HG03135 (cell line): ENCODE results near the gene FOS.
"Not testable (repeated sequence)": the region's sequence is repeated elsewhere in the genome, so short reads cannot be mapped to it uniquely, and the experiment has no call there.

Experiments
- ATAC-seq: cut with Tn5 transposase; IDR thresholded peaks from one replicate; pipeline ENCODE4 v1.9.1; 2021; ENCODE audit warnings: mild to moderate bottlenecking, moderate library complexity; ENCODE audit not compliant: unreplicated experiment

FOS gene

DNA sequence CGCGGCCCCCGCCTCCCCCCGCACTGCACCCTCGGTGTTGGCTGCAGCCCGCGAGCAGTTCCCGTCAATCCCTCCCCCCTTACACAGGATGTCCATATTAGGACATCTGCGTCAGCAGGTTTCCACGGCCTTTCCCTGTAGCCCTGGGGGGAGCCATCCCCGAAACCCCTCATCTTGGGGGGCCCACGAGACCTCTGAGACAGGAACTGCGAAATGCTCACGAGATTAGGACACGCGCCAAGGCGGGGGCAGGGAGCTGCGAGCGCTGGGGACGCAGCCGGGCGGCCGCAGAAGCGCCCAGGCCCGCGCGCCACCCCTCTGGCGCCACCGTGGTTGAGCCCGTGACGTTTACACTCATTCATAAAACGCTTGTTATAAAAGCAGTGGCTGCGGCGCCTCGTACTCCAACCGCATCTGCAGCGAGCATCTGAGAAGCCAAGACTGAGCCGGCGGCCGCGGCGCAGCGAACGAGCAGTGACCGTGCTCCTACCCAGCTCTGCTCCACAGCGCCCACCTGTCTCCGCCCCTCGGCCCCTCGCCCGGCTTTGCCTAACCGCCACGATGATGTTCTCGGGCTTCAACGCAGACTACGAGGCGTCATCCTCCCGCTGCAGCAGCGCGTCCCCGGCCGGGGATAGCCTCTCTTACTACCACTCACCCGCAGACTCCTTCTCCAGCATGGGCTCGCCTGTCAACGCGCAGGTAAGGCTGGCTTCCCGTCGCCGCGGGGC, at the start of gene FOS:
TSS of gene FOS (plus strand) at position 407 of the 731 bp plus-strand sequence. CDS start at position 562, 155 bp downstream.
- peak; percentile 78 for ATAC-seq

DNA sequence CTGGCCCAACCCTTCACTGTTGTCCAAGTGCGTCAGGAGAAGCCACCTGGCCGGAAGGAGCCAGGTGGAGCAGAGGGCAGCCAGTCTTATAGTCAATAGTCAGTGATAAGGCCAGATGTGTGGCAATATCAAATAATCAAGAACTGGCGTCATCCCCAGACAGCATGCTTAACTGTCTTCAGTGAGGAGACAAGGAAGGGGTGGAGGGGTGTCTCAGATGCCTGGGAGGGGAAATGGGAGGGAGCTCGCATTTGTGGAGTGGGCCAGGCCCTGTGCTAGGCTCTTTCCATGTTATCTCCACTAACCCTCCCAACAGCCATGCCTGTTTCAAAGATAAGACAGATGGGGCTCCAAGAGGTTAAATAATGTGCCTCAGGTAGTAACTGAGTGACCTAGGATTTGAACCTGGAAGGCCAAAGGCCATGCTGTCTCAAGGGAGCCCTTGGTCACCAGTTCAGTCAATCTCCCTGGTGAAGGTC, 48.9 kb upstream of the FOS start:
- peak; percentile 10 for ATAC-seq

DNA sequence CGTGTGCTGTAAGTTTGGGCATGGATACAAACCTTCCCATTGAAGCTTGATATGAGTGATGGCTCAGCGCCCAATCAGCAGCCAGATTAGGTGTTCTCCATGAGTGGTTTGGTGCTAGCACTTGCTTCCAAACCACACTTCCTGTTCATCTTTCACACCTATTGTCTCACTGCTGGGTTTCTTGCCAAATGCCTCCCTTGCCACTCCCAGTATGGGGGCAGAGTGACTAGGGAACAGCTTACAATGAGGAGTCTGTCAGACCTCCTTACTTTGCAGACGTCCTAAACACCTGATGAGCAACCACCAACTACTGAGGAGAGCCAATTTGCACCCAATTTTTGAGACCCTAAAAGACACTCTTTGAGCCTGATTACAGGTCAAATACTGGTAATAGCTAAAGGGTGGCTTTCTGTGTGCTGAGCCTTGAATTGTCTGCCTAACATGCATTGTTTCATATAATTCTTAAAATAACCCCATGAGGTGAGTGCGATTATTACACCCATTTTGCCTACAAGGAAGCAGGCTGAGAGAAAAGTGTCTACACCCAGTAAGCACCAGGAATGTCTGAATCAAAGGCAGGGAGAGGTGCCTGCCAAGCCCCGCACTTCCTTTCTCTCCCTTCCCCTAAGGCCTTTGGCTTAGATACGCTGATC, 48.4 kb upstream of the FOS start:
- peak; percentile 43 for ATAC-seq

DNA sequence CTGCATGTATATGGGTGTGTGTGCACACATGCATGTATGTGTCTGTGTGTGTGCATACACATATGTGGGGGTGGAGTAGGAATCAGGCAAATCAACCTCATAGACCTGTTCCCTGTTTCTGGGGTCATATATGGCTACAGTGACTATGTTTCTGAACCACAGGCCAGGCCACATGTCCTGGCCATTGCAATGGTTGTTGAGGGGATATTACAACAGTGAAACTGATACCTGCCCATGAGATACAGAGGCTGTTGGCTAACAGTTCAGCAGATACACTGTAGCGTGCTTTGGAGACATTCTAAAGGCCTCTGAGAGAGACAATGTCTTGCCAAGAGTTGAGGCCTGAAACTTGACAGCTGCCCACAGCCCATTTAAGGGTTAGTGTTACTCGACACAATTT, 47.3 kb upstream of the FOS start:
- peak; percentile 78 for ATAC-seq

DNA sequence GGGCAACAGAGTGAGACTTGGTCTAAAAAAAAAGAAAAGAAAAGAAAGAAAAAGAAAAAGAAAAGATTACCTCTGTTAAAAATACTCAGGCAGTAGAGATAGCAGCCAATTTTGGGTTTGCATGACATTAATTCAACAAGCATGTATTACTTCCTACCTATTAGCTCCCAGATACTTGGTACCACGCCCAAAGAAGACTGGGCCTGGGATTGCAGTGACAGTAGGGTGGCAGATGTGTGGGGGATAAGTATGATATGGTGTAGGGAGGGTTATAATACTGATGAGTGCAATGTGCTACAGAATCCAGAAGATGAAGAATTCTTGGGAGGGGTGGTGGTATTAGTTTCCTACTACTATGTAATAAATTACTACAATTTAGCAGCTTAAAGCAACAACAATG, 46.4 kb upstream of the FOS start:
- ATAC-seq, result no peak

DNA sequence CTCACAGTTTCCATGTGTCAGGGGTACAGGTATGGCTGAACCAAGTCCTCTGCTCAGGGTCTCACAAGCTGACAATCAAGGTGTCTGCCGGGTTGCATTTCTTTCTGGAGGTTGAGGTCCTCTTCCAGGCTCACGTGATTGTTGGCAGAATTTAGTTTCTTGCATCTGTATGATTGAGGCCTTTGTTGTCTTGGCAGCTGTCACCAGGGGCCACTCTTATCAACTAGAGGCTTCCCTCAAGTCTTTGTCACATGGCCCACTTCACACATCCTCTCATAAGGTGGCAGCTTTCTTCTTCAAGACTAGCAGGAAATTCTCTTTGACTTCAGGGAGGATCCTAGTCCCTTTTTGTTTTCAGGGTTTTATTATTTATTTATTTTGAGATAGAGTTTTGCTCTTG, 46.0 kb upstream of the FOS start:
- no peak for ATAC-seq

DNA sequence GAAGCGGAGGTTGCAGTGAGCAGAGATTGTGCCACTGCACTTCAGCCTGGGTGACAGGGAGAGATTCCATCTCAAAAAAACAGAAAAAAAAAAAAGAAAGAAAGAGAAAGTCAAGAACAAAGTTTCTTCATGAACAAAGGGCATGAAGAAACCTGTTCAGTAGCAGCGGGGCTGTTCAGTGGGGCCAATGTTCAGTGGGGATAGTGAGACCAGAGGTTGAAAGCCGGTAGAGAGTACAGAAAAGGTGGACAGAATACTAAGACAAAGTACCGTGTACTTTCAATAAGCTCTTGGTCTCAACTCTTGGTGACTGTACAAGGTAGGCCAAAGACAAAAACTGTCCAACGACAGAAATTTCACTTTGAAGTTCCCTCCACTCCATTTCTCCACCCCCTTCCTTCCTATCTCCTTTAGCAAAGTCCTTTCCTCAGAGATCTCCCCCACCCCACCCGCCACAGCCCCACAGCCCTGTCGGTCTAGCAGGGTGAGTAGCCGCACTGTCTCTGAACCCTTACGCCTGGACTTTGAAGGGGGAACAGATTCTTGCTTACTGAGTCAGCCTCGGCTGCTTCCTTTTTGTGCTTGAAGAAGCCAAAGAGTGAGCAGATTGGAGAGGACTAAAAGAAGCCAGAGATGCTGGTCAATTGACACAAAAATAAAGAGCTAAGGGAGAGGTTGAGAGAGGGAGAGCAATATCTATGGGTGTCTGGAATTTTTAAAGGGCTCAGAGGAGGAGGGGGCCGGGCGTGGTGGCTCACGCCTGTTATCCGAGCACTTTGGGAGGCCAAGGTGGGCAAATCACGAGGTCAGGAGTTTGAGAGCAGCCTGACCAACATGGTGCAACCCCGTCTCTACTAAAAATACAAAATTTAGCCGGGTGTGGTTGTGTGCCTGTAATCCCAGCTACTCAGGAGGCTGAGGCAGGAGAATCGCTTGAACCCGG, 44.2 kb upstream of the FOS start:
- no peak for ATAC-seq

DNA sequence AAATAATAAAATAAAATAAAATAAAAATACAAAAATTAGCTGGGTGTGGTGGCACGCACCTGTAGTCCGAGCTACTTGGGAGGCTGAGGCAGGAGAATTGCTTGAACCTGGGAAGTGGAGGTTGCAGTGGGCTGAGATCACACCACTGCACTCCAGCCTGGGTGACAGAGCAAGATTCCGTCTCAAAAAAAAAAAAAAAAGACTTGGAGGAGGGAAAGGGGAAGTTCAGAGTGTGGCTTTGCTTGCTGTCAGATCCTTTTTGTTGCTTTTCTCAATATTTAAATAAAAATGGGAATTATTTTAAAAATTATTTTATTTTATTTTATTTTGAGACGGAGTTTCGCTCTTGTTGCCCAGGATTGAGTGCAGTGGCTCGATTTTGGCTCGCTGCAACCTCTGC, 43.4 kb upstream of the FOS start:
- ATAC-seq, result not testable (repeated sequence)

DNA sequence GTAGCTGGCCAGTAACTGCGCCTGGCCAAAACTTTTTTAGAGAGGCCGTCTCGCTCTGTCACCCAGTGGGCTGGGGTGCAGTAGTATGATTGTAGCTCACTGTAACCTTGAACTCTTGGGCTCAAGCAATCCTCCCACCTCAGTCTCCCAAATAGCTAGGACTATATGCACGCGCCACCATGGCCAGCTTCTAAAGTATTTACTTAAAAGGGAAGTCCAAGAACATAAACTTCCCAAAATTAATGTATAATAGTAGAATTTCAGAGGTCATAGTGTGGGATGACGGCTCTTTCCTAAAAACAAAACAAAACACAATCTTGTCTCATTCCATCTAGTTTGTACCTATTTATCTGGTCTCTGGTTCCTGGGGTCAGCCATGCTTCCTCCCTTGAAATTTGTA, 42.2 kb upstream of the FOS start:
- no peak for ATAC-seq

DNA sequence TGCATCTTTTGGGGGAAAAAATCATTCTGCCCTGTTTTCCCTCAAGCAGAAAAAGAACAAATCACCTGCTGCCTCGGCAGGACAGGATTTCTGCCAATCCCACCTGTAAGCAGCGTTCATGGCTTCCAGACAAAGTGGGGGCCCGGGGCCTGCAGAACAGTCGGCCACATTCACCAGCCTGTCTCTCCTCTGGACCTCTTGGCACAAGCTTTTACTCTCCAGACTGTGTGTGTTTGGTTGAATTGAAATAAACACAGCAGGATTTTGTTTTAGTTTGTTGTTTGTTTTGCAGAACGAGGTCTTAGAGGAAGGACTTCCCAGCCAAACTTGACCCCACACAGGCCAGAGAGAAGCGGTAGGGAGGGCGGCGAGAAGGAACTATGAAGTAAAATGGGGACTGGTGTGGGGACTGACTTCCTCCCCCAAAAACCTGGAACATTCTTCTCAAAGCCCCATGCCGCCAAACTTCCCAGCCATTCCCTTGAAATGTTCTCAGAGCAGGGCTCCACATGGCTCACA, 41.7 kb upstream of the FOS start:
- ATAC-seq, result no peak

DNA sequence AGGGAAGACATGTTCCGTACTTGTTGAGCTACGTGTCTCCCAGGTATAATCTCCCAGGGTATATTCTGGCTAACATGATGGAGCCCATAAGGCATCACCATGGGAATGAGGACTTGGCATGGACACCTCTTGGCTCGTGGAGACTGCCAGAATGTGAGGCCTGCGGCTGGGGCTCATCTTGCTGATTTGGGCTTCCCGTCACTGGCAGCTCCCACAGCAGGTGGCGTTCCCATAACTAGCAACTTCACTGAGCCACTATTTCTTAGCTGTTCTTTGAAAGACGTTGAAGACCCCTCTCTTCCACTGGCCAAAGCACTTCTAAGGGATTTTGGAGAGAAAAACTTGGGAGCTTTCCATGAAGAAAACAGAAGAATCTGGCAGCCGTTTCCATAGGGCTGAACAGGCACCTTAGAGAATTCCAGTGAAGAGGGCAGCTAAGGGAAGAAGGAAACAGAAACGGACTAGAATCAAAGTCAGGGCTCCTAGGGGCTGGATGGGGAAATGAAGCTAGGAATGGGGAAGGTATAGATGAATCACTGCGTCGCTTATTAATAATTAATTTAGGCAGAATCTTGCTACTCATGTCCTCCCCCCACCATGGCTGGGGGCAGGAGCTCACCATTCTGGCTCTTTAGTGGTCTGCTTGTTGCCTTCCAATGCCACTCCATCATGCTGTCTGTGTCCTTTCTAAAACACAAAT, 39.7 kb upstream of the FOS start:
- no peak for ATAC-seq

DNA sequence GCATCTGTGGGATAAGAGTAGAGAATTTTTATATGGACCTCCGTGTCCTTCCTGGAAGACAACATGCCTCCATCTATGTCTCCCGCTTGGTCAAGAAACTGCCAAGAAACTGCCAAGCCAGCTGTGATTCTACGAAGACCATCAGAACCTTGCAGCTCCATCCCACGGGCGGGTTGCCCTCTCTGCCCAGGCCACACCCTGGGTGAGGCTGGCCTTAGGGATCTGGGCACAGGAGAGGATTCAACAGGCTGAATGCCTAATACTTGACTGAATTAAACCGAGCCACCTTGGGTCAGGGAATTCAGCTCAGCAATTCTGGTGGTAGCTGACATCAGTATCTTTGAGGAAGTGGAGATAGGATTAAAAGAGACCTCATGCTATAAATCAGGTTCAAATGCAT, 37.8 kb upstream of the FOS start:
- no peak for ATAC-seq

DNA sequence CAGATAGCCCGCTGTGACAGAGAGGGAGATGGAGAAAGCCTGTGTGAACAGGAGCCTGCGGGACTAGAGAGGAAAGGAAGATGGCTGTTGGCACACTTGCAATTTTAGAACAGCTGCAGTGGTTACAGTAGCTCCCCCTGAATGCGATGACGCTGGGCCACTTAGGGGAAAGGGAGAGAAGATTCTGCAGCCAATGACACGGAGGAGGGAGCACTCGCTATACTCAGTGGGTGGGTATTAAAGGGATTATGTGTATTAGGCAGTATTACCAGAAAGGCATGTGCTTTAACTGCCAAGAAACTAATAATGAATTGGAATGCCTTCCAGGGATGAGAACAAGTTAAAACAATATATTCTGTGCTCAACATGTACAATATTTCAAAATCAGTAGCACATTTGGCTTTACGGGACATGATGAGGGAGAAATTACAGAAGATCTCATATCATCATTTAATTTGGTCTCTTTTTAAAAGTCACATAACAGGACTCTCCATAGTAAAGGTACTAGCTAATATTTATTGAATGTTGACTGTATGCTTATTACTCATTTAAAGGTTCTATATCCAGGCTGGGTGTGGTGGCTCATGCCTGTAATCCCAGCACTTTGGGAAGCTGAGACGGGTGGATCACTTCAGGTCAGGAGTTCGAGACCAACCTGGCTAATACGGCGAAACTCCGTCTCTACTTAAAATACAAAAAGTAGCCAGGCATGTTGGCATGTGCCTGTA, 35.9 kb upstream of the FOS start:
- ATAC-seq, result no peak

DNA sequence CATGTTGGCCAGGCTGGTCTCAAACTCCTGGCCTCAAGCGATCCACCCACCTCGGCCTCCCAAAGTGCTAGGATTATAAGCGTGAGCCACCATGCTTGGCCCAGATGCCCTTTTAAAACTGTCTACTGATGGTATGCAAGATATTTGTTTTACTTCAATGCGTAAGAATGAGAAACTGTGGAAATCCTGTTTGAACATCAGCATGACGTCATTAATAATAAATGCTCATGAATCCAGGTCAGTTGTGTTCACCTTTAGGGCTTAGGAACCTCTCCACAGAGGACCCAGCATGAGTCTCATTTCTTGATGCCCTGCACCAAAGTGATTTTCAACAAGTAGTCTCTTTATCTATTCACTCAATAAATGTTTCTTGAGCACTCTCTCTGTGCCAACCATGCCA, 34.5 kb upstream of the FOS start:
- no peak for ATAC-seq

DNA sequence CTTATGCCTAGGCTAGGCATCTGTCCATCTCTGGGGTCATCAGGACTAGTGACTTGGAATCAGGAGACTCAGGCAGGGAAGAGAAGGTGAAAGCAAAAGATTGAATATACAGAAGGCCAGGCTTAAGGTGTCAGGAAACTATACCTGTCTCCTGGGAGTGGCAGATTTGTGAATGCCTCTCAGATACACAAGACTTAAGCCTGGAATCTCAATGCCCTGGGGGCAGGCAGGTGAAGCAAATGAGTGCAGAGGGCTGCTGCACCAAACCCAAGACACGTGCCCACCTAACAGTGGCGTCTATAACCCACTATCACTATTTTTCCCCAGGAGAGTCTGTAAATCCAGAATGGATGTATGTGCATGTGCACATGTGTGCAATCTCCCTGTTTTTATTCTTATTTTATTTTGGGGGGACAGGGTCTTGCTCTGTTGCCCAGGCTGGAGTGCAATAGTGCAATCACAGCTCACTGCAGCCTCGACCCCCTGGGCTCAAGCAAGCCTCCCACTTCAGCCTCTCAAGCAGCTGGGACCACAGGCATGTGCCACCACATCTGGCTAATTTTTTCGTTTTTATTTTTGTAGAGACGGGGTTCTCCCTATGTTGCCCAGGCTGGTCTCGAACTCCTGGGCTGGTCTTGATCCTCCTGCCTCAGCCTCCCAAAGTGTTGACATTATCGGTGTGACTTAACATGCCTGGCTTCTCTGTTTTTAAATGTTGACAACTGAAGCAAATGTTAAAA, 31.9 kb upstream of the FOS start:
- no peak for ATAC-seq

DNA sequence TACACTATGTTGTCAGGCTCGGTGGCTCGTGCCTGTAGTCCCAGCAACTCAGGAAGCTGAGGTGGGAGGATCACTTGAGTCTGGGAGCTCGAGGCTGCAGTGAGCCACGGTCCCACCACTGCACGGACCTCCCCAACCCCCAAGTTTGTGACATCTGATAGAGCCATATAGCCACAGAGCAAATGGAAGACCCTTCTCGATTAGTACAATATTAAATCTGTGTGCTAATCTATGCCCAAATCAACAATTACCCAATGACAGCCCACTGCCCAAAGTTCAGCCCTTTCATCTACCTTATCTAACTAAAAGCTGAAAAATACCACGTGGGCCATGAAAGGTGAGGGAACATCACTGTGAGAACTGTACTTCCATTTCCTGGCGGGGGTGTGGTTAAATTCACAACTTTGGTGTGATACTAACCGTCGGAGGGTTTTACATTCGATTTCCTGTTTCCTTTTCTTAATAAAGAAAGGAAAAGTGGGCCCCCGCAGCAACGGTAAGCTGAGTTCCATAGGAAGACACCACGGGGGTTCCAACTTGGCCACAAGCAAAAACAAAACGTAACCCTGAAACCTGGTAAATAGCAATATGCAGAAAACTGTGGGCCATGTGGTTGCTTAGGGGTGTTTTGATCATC, 31.2 kb upstream of the FOS start:
- no peak for ATAC-seq

DNA sequence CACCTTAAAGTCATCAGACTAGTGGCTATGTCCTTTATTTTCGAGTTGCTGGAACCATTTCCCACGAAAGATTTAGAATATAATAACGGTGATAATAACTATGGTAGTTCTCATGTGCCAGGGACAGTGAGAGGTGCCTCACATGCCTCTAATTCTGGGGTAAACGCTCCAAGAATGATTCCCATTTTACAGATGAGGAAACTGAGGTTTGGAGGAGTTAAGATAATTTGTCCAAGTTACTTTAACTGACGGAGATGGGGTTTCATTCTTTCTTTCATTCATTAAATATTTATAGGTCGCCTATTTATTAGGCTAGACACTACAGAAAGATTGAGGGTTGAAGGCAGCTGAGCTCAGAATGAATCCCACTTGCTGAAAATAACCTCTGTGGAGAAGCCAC, 30.7 kb upstream of the FOS start:
- no peak for ATAC-seq

DNA sequence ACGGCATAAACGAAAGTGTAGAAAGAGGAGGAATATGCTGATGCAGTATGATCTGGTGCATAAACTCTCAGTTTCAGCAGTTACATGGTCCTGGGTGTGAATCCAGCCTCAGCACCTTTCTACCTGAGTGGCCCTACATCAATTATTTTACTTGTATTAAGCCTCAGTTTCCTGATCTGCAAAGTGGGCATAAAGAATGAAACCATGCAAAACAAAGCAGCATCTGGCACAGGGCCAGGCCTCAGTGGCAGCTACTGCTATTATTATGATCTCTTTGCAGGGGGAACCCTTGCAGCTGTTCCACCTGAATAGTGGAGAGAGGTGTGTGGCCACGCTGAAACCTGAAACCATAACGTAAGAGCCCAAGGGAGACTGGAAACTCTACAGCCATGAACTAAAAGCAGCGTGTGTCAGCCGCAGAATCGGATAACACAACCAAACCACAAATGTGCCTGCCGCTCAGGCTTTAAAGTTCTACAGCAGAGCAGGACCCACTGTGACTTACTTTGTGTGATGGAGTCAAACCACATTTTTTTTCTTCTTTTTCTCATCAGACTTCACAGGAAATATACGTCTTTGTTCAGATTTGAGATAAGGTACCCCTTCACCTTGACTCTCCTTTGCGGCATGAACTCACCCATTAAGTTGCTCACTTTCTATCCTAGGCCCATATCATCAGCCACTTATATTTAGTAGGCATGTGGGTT, 29.2 kb upstream of the FOS start:
- ATAC-seq, result peak; percentile 79
